Right atrium auricular region (tissue), 2 donors: Measurements from ENCODE around the gene ATAT1. TPM values are rescaled to one million over a fixed set of nuclear protein-coding genes. Genes with fewer than 3 reads are reported as not detected.
A peak's percentile ranks its signal among the peaks of the same experiment; 100 is the strongest.

Experiments used
- DNase-seq: peaks from one replicate; pipeline ENCODE4 v3.0.0-alpha.2; 2019; ENCODE audit warnings: low spot score
- H3K27ac ChIP-seq, 2 donors: fragments of 200-600 bp; sonication (generic); 1 replicate in 1 of 2; 2 replicates in 1 of 2; pipeline ENCODE4 v1.5.1; 2016 to 2019
- H3K27me3 ChIP-seq, 2 donors: fragments of 200-600 bp; sonication (generic); one replicate each; pipeline versions ENCODE4 v1.5.1 to v1.6.0; 2017 to 2019
- H3K36me3 ChIP-seq: fragments of 200-600 bp; sonication (generic); one replicate; pipeline ENCODE4 v1.5.1; 2016
- H3K4me1 ChIP-seq, 2 donors: fragments of 200-600 bp; sonication (generic); one replicate each; pipeline versions ENCODE4 v1.5.1 to v1.6.0; 2017 to 2019
- H3K4me3 ChIP-seq, 2 donors: fragments of 200-600 bp; sonication (generic); 1 replicate in 1 of 2; 2 replicates in 1 of 2; pipeline ENCODE4 v1.5.1; 2017 to 2019; ENCODE audit warnings: mild to moderate bottlenecking in 1 of 2, moderate library complexity in 1 of 2
- H3K9me3 ChIP-seq, 2 donors: fragments of 200-600 bp; sonication (generic); one replicate each; pipeline ENCODE4 v1.5.1; 2019
- total RNA-seq, 2 donors: library from RNA; depleted of rRNA; stranded (reverse); fragments of >200 nt; gene quantifications; one replicate each; pipeline ENCODE4 v1.1.0, GENCODE V29; 2016
- TF ChIP-seq, protein P1 (sequence below), 2 donors: fragments of 200-600 bp; sonication (generic); IDR thresholded peaks; one replicate each; pipeline ENCODE4 v1.5.1; 2019; ENCODE audit warnings: antibody characterized with exemption in 2 of 2

ATAT1 gene
- total RNA-seq, 2 donors from 2014 or later: 1.6 to 1.8 TPM

DNA sequence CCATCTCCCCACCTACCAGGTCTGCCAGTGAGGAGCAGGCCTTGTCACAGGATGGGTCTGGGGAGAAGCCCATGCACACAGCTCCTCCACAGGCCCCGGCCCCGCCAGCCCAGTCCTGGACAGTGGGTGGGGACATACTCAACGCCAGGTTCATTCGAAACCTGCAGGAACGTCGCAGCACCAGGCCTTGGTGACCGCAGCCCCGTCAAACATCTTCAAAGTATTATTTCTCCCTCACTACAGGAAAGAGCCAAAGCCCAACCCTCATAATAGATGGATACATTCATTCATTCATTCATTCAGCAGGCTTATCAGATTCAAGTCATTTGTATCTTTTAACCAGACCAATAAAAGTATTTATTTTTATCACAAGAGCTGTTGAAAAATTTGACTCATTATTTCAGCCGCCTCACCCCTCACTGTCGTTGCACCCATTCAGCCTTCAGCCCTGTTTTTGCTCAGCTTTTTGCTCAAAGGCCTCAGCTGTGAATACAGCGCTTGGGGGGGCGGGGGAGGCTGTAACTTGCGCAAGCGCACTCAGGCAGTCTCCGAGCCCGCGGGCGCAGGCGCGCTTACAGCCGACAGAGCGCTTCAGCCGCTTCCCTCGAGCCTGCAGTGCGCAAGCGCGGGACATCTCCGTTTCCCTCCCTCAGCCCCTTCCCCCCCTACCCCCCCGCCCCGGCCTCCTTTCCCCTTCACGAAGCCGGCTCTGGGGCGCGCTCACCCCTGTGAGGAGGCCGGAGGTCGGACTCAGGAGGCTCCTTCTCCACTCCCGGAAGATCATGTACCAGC is 20.0 kb downstream of the ATAT1 start, which contains the start of gene C6orf136:
Gene C6orf136 (plus strand): TSS at position 684 of the 792 bp plus-strand sequence. CDS start 99 bp downstream, at position 783.
- TF ChIP-seq, protein P1, sequence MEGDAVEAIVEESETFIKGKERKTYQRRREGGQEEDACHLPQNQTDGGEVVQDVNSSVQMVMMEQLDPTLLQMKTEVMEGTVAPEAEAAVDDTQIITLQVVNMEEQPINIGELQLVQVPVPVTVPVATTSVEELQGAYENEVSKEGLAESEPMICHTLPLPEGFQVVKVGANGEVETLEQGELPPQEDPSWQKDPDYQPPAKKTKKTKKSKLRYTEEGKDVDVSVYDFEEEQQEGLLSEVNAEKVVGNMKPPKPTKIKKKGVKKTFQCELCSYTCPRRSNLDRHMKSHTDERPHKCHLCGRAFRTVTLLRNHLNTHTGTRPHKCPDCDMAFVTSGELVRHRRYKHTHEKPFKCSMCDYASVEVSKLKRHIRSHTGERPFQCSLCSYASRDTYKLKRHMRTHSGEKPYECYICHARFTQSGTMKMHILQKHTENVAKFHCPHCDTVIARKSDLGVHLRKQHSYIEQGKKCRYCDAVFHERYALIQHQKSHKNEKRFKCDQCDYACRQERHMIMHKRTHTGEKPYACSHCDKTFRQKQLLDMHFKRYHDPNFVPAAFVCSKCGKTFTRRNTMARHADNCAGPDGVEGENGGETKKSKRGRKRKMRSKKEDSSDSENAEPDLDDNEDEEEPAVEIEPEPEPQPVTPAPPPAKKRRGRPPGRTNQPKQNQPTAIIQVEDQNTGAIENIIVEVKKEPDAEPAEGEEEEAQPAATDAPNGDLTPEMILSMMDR (IDR thresholded peaks at IDR 0.05): no peak
- Histone ChIP-seq H3K9me3 (no peaks in the 10 kb centered on the region), H3K4me3 (peak within 1 kb of the TSS; percentile 97 to 100), H3K4me1 (peaks cover 0 to 19% of the 10 kb centered on the region in 2 donors), H3K36me3 (peaks cover 9% of the 10 kb centered on the region), H3K27me3 (no peaks in the 10 kb centered on the region), H3K27ac (peak within 1 kb of the TSS; percentile 96 to 99)
- peak; percentile 90 for DNase-seq

DNA sequence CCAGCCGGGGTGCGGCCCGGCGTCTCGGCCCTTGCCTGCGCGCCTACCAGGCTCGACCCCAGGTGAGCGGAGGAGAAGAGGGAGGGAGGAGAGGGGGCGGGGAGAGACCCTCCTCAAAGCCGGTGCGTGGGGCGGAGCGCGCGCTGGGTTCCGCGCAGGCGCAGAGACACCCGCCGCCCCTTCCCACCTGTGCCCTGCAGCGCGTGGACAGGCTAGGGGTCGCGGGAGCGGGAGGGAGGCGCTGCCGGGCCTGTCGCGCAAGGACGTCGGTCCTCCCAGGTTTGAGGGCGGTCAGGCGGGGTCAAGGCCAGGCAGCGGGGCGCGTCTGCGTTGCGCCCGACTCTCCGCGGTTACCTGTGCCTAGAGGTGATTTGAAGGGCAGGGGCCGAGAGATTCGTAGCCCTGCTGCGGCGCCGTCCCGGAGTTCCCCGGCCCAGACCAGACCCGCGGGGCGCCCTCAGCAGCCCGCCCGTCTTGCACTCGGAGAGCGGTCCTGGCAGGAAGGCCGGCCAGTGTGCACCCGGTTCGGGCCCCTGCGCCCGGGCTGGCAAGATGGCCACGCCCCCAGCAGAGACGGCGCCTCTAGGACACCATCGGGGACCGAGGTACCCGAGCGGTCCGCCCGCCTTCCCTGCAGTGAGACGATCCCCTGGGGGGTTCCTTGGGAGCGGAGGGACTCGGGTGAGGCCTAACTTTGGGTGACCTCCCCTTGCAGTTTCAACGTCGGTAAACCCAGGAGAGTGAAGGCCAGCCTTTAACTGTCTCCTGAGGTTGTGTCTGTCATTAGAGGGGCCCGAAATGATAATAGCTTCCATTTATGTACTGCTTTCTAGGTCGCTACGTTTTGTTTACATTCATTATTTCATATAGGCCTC is 20.8 kb downstream of the ATAT1 start:
- Histone ChIP-seq H3K27ac (peak overlapping the region; percentile 96 to 99), H3K36me3 (peaks cover 18% of the 10 kb centered on the region), H3K4me3 (peak overlapping the region; percentile 97 to 100), H3K9me3 (no peaks in the 10 kb centered on the region), H3K4me1 (peaks cover 0 to 19% of the 10 kb centered on the region in 2 donors), H3K27me3 (no peaks in the 10 kb centered on the region)
- TF ChIP-seq, protein P1 (IDR thresholded peaks at IDR 0.05): no peak
- DNase-seq: peak; percentile 64

DNA sequence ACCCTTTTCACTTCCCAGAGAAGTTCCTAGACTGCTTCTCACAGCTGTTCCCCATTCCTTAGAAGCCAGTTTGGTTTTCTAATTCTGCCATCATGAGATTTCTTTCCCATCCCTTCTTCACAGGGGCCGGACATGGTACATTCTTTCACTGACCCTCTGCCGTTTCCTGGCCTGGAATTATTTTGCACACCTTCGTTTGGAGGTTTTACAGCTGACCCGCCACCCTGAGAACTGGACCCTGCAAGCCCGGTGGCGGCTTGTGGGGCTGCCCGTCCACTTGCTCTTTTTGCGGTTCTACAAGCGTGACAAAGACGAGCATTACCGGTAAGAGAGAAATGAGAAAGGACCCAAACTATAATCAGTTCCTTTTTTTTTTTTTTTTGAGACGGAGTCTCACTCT is 24.5 kb downstream of the ATAT1 start:
- no peak overlapping the region for H3K4me3 ChIP-seq
- TF ChIP-seq, protein P1 (IDR thresholded peaks at IDR 0.05): no peak
- peaks cover 54% of the 10 kb centered on the region for H3K36me3 ChIP-seq
- no peaks in the 10 kb centered on the region for H3K9me3 ChIP-seq
- no peak overlapping the region for H3K27ac ChIP-seq
- H3K4me1 ChIP-seq: peaks cover 0 to 18% of the 10 kb centered on the region in 2 donors
- DNase-seq: no peak
- no peaks in the 10 kb centered on the region for H3K27me3 ChIP-seq

DNA sequence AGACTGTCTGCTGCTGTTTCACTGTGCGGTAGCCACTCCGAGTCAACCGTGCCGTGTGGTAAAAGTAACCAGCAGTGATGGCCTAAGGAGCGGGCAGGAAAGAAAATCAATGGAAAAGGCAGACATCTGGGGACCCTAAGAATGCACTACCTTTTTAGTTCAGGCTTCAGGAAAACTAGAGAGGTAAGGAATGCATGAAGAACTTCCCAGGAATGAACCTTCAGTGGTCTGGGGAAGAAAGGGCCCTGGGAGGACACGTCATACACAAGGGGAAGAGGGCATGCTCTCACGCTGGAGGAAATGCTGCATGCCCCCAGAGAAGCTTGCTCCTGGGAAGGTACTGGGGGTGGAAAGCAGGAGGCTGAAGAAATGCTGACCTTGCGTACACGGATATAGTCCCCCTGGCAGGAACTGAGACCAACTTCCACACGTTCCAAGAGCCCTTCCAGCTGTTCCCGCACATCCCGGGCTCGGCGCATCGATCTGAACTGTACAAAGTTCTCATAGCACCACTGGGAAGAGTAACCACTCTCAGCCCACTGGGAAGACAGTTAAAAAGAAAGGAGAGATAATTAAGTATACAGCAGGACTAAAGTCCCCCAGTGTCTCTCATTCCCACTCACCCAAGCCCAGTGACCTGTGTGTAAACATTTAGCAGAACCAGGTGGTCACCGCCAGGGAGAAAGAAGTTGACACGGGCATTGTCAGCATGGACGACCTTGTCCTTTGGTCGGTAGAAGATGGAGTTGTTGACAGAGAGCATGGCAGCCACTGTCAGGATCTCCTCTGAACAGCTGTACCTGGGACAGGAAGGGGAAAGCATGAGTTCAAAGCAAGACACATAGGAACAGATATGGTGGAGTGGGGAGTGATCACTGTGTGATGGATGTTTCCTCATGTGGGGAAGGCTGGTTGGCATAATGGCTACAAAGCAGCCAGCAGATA is 28.4 kb downstream of the ATAT1 start:
- no peaks in the 10 kb centered on the region for H3K4me1 ChIP-seq
- H3K27ac ChIP-seq: no peak overlapping the region
- H3K36me3 ChIP-seq: peaks cover 91% of the 10 kb centered on the region
- no peak for DNase-seq
- H3K4me3 ChIP-seq: no peak overlapping the region
- TF ChIP-seq, protein P1 (IDR thresholded peaks at IDR 0.05): no peak
- no peaks in the 10 kb centered on the region for H3K27me3 ChIP-seq
- H3K9me3 ChIP-seq: no peaks in the 10 kb centered on the region

DNA sequence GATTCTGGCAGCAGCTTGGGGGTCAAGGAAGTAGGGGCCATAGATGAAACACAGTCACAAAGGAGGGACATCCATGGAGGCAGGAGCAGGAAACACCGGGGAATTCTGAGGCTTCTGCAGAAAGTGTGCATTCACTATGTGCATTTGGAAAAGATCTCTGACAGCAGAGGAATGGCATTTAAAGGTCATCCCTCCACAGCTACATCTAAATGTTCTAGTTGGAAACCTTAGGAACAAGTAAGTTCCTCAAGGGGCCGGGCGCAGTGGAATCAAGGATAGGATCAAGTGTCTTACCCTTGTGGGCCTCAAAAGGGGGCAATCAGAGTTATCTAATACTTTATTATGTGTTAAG is 29.0 kb downstream of the ATAT1 start:
- TF ChIP-seq, protein P1 (IDR thresholded peaks at IDR 0.05): no peak
- Histone ChIP-seq H3K27me3 (no peaks in the 10 kb centered on the region), H3K36me3 (peaks cover 98% of the 10 kb centered on the region), H3K27ac (no peak overlapping the region), H3K4me1 (no peaks in the 10 kb centered on the region), H3K4me3 (no peak overlapping the region), H3K9me3 (no peaks in the 10 kb centered on the region)
- DNase-seq: no peak
